ENCODE data around the gene SAMSN1.

GRCh38 chr21:14493731-14494130 is 52.4 kb downstream of the SAMSN1 start:
- TF ChIP-seq CTCF (IDR thresholded peaks at IDR 0.05) (no peak), POLR2A (IDR thresholded peaks at IDR 0.05) (no peak), EP300 (IDR thresholded peaks at IDR 0.05) (no peak)
